ENCODE measurements around the gene ALK.

GRCh38 chr2:29393676-29394075, 527.7 kb downstream of the ALK start:
- TF ChIP-seq CTCF (conservative IDR thresholded peaks at IDR 0.05; ENCODE audit: low read depth in 2 of 2): no peak
- TF ChIP-seq EZH2 (IDR thresholded peaks at IDR 0.05; ENCODE audit: low read depth, unreplicated experiment): no peak
- no peak for TF ChIP-seq POLR2AphosphoS5 (IDR thresholded peaks at IDR 0.05; ENCODE audit: low read depth)
- no peak for TF ChIP-seq REST (IDR thresholded peaks at IDR 0.05; ENCODE audit: unreplicated experiment)
